HepG2 (cell line): ENCODE measurements around the gene PTCD1. TPM values are rescaled to one million over a fixed set of nuclear protein-coding genes. Genes with fewer than 3 reads are reported as not detected.
A peak's percentile ranks its signal among the peaks of the same experiment; 100 is the strongest.

Source experiments
- ADNP ChIP-seq: sonication (generic); formaldehyde crosslinking; IDR thresholded peaks from 2 replicates; pipeline ENCODE4 v1.4.0; 2020; ENCODE audit warnings: missing genetic modification reagents
- ATRX ChIP-seq: sonication (generic); formaldehyde crosslinking; IDR thresholded peaks from 2 replicates; pipeline ENCODE4 v1.4.0; 2020; ENCODE audit warnings: missing genetic modification reagents, borderline replicate concordance
- CEBPB ChIP-seq: IDR thresholded peaks from 2 replicates; pipeline ENCODE4 v1.6.1; 2011; ENCODE audit warnings: low read depth, low read length, improper control_type of control experiment, borderline replicate concordance
- HOXD1 ChIP-seq: sonication (generic); formaldehyde crosslinking; IDR thresholded peaks from 2 replicates; pipeline ENCODE4 v1.5.0; 2020; ENCODE audit warnings: missing genetic modification reagents
- IKZF4 ChIP-seq: sonication (generic); formaldehyde crosslinking; IDR thresholded peaks from 2 replicates; pipeline ENCODE4 v1.5.1; 2020; ENCODE audit warnings: borderline replicate concordance, mild to moderate bottlenecking, low read depth, missing genetic modification reagents; ENCODE audit errors: not compliant biosample characterization
- NFATC3 ChIP-seq: sonication (generic); formaldehyde crosslinking; IDR thresholded peaks from 2 replicates; pipeline ENCODE4 v1.5.1; 2020; ENCODE audit warnings: mild to moderate bottlenecking, missing genetic modification reagents
- PHF5A ChIP-seq: IDR thresholded peaks from one replicate; pipeline ENCODE4 v1.6.1; 2018; ENCODE audit warnings: low read depth, missing genetic modification reagents; ENCODE audit not compliant: unreplicated experiment
- ZNF142 ChIP-seq: sonication (generic); formaldehyde crosslinking; IDR thresholded peaks from 2 replicates; pipeline ENCODE4 v1.4.0; 2020; ENCODE audit warnings: missing genetic modification reagents
- ZNF143 ChIP-seq: sonication (generic); formaldehyde crosslinking; IDR thresholded peaks from 2 replicates; pipeline ENCODE4 v1.4.0; 2020; ENCODE audit warnings: missing genetic modification reagents
- ZNF574 ChIP-seq: sonication (generic); formaldehyde crosslinking; IDR thresholded peaks from 2 replicates; pipeline ENCODE4 v1.4.0; 2020; ENCODE audit warnings: missing genetic modification reagents
- ZNF790 ChIP-seq: sonication (generic); formaldehyde crosslinking; IDR thresholded peaks from 2 replicates; pipeline ENCODE4 v1.8.0; 2022; ENCODE audit warnings: missing genetic modification reagents, mild to moderate bottlenecking, borderline replicate concordance
- polyA plus RNA-seq, 8 experiments: library from polyadenylated mRNA; depleted of rRNA in 3 of 8; stranded (reverse) in 7 of 8; unstranded in 1 of 8; fragments of >200 nt; fragmentation: Illumina TruSeq in 4 of 8; extraction: Trizol in 4 of 8; gene quantifications; 2 replicates each; pipeline versions ENCODE4 v1.2.1 to v1.2.3, GENCODE V29; 2011 to 2016; ENCODE audit warnings: low read depth in 4 of 8, missing spikeins in 1 of 8, mixed read lengths in 1 of 8; ENCODE audit not compliant: insufficient read depth in 1 of 8
- total RNA-seq, 5 experiments: library from RNA; depleted of rRNA; stranded (reverse); fragments of >200 nt; fragmentation: Illumina TruSeq; extraction: Trizol; gene quantifications; 2 replicates each; pipeline ENCODE4 v1.2.3, GENCODE V29; 2016; ENCODE audit warnings: low read depth in 1 of 5
- TF ChIP-seq, protein P1 (sequence below): IDR thresholded peaks from 2 replicates; pipeline ENCODE4 v1.6.1; 2016; ENCODE audit warnings: low read depth, missing genetic modification reagents, missing compliant biosample characterization
- TF ChIP-seq, protein P2 (sequence below): sonication (generic); formaldehyde crosslinking; IDR thresholded peaks from 2 replicates; pipeline ENCODE4 v1.8.0; 2022; ENCODE audit warnings: missing genetic modification reagents, mild to moderate bottlenecking, moderate library complexity, borderline replicate concordance

The PTCD1 gene
- total and polyA plus RNA-seq, 2 of the 13 experiments (the other 11 are each of a cell fraction or from before 2014, with no cell fraction given), result 3.0 to 8.4 TPM

DNA sequence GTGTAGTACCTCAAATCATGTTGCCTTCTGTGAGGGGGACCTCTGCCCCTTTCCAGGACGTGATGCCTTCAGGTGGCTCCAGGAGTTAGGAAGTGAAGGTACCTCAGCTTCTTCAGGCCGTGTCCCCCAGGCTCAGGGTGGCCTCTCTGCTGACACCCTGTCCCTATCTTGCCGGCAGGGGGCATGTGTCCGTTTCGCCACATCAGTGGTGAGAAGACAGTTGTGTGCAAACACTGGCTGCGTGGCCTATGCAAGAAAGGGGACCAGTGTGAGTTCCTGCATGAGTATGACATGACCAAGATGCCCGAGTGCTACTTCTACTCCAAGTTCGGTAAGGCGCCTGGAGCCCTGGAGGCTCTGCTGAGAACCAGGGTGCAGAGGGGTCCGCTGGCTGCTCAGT lies 9.3 kb upstream of the PTCD1 start (continued):
- TF ChIP-seq ZNF574 (CRISPR knock-in tag) (peak; percentile 77), ZNF142 (CRISPR knock-in tag) (no peak), IKZF4 (CRISPR knock-in tag) (no peak), ADNP (CRISPR knock-in tag) (no peak), PHF5A (CRISPR knock-in tag) (no peak), ZNF143 (no peak), ATRX (CRISPR knock-in tag) (no peak), HOXD1 (CRISPR knock-in tag) (no peak), CEBPB (0 out of 2 replicates have a peak, but pooled peaks have one; percentile 3), NFATC3 (no peak), ZNF790 (CRISPR knock-in tag) (no peak)
- TF ChIP-seq, protein P1, sequence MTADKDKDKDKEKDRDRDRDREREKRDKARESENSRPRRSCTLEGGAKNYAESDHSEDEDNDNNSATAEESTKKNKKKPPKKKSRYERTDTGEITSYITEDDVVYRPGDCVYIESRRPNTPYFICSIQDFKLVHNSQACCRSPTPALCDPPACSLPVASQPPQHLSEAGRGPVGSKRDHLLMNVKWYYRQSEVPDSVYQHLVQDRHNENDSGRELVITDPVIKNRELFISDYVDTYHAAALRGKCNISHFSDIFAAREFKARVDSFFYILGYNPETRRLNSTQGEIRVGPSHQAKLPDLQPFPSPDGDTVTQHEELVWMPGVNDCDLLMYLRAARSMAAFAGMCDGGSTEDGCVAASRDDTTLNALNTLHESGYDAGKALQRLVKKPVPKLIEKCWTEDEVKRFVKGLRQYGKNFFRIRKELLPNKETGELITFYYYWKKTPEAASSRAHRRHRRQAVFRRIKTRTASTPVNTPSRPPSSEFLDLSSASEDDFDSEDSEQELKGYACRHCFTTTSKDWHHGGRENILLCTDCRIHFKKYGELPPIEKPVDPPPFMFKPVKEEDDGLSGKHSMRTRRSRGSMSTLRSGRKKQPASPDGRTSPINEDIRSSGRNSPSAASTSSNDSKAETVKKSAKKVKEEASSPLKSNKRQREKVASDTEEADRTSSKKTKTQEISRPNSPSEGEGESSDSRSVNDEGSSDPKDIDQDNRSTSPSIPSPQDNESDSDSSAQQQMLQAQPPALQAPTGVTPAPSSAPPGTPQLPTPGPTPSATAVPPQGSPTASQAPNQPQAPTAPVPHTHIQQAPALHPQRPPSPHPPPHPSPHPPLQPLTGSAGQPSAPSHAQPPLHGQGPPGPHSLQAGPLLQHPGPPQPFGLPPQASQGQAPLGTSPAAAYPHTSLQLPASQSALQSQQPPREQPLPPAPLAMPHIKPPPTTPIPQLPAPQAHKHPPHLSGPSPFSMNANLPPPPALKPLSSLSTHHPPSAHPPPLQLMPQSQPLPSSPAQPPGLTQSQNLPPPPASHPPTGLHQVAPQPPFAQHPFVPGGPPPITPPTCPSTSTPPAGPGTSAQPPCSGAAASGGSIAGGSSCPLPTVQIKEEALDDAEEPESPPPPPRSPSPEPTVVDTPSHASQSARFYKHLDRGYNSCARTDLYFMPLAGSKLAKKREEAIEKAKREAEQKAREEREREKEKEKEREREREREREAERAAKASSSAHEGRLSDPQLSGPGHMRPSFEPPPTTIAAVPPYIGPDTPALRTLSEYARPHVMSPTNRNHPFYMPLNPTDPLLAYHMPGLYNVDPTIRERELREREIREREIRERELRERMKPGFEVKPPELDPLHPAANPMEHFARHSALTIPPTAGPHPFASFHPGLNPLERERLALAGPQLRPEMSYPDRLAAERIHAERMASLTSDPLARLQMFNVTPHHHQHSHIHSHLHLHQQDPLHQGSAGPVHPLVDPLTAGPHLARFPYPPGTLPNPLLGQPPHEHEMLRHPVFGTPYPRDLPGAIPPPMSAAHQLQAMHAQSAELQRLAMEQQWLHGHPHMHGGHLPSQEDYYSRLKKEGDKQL, result no peak
- TF ChIP-seq, protein P2, sequence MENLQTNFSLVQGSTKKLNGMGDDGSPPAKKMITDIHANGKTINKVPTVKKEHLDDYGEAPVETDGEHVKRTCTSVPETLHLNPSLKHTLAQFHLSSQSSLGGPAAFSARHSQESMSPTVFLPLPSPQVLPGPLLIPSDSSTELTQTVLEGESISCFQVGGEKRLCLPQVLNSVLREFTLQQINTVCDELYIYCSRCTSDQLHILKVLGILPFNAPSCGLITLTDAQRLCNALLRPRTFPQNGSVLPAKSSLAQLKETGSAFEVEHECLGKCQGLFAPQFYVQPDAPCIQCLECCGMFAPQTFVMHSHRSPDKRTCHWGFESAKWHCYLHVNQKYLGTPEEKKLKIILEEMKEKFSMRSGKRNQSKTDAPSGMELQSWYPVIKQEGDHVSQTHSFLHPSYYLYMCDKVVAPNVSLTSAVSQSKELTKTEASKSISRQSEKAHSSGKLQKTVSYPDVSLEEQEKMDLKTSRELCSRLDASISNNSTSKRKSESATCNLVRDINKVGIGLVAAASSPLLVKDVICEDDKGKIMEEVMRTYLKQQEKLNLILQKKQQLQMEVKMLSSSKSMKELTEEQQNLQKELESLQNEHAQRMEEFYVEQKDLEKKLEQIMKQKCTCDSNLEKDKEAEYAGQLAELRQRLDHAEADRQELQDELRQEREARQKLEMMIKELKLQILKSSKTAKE (CRISPR knock-in tag), result no peak
